ENCODE data around the gene OR1I1. TPM values are rescaled to one million over a fixed set of nuclear protein-coding genes. Genes with fewer than 3 reads are reported as not detected.
A peak's percentile ranks its signal among the peaks of the same experiment; 100 is the strongest.
"Not testable (repeated sequence)": the region's sequence is repeated elsewhere in the genome, so short reads cannot be mapped to it uniquely, and the experiment has no call there.

OR1I1 gene
- total RNA-seq, 1 donor from 2014 or later: not detected

DNA sequence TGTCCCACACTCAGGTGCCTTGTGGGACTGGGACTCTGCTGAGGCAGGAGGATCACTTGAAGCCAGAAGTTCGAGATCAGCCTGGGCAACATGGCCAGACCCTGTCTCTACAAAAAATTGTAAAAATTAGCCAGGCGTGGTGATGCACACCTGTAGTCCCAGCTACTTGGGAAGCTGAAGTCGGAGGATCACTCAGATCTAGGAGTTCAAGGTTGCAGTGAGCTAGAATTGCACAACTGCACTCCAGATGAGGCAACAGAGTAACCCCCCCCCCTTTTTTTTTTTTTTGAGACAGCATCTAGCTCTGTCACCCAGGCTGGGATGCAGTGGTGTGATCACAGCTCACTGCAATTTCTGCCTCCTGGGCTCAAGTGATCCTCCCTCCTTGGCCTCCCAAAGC lies 14.2 kb downstream of the OR1I1 start:
- Mint-ChIP-seq H3K27ac (ENCODE audit: unreplicated experiment) (no peak overlapping the region), H3K4me1 (ENCODE audit: unreplicated experiment) (peaks cover 5% of the 10 kb centered on the region), H3K27me3 (ENCODE audit: unreplicated experiment) (peaks cover 11% of the 10 kb centered on the region), H3K9me3 (ENCODE audit: unreplicated experiment) (no peaks in the 10 kb centered on the region), H3K36me3 (ENCODE audit: low read depth, unreplicated experiment) (no peaks in the 10 kb centered on the region), H3K4me3 (ENCODE audit: unreplicated experiment) (no peak overlapping the region)
- no peak for DNase-seq (ENCODE audit: low spot score)
- TF ChIP-seq, protein P1, sequence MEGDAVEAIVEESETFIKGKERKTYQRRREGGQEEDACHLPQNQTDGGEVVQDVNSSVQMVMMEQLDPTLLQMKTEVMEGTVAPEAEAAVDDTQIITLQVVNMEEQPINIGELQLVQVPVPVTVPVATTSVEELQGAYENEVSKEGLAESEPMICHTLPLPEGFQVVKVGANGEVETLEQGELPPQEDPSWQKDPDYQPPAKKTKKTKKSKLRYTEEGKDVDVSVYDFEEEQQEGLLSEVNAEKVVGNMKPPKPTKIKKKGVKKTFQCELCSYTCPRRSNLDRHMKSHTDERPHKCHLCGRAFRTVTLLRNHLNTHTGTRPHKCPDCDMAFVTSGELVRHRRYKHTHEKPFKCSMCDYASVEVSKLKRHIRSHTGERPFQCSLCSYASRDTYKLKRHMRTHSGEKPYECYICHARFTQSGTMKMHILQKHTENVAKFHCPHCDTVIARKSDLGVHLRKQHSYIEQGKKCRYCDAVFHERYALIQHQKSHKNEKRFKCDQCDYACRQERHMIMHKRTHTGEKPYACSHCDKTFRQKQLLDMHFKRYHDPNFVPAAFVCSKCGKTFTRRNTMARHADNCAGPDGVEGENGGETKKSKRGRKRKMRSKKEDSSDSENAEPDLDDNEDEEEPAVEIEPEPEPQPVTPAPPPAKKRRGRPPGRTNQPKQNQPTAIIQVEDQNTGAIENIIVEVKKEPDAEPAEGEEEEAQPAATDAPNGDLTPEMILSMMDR (IDR thresholded peaks at IDR 0.05; ENCODE audit: unreplicated experiment): no peak

DNA sequence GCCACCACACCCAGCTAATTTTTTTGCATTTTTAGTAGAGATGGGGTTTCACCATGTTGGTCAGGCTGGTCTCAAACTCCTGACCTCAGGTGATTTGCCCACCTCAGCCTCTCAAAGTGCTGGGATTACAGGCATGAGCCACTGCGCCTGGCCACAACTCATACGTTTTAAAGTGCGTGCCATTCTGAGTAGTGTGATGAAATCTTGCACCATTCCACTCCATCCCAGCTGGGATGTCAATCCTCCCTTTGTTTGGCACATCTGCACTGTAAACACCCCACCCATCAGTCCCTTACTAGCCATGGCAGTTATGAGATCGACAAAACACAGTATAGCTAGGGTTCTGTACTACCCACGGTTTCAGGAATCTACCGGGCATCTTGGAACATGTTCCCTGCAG lies 16.0 kb downstream of the OR1I1 start:
- DNase-seq (ENCODE audit: low spot score); H3K9me3 Mint-ChIP-seq (ENCODE audit: unreplicated experiment); H3K36me3 Mint-ChIP-seq (ENCODE audit: low read depth, unreplicated experiment); H3K27ac Mint-ChIP-seq (ENCODE audit: unreplicated experiment); H3K4me3 Mint-ChIP-seq (ENCODE audit: unreplicated experiment): not testable (repeated sequence)
- H3K4me1 Mint-ChIP-seq (ENCODE audit: unreplicated experiment): peaks cover 10% of the 10 kb centered on the region
- H3K27me3 Mint-ChIP-seq (ENCODE audit: unreplicated experiment): peaks cover 13% of the 10 kb centered on the region

DNA sequence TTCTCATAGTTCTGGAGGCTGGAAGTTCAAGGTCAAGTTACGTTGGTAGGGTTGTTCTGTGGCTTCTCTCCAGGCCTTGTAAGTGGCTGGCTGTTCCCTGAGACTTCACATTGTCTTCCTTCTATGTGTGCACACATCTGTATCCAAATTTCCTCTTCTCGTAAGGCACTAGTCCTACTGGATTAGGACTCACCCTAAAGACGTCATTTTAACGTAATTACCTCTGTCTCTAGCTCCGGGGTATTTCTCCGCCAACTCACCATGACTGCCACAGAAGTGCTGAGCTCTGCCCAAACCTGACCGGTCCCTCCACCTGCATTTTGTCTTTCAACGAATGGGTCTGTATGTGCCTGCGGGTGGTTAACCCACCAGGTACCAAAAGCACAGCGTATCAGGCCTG lies 16.4 kb downstream of the OR1I1 start:
- Mint-ChIP-seq H3K4me1 (ENCODE audit: unreplicated experiment) (peaks cover 10% of the 10 kb centered on the region), H3K27me3 (ENCODE audit: unreplicated experiment) (peaks cover 13% of the 10 kb centered on the region), H3K36me3 (ENCODE audit: low read depth, unreplicated experiment) (no peaks in the 10 kb centered on the region), H3K4me3 (ENCODE audit: unreplicated experiment) (peak overlapping the region; percentile 19), H3K27ac (ENCODE audit: unreplicated experiment) (no peak overlapping the region), H3K9me3 (ENCODE audit: unreplicated experiment) (peaks cover 1% of the 10 kb centered on the region)
- TF ChIP-seq, protein P1 (IDR thresholded peaks at IDR 0.05; ENCODE audit: unreplicated experiment): no peak
- DNase-seq (ENCODE audit: low spot score): no peak

DNA sequence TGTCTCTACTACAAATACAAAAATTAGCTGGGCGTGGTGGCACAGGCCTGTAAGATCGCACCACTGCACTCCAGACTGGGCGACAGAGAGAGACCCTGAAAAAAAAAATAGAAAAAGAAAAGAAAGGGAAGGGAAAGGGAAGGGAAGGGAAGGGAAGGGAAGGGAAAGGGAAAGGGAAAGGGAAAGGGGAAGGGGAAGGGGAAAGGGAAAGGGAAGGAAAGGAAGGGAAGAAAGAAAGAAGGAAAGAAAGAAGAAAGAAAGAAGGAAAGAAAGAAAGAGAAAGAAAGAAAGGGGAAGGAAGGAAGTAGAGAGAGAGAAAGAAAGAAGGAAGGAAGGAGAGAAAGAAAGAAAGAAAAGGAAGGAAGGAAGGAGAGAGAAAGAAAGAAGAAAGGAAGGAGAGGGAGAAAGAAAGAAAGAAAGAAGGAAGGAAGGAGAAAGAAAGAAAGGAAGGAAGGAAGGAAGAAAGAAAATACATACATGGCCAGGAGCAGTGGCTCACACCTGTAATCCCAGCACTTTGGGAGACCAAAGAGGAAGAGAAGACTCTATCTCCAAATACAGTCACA lies 17.1 kb downstream of the OR1I1 start:
- DNase-seq (ENCODE audit: low spot score): no peak
- Mint-ChIP-seq H3K36me3 (ENCODE audit: low read depth, unreplicated experiment) (no peaks in the 10 kb centered on the region), H3K9me3 (ENCODE audit: unreplicated experiment) (peaks cover 4% of the 10 kb centered on the region), H3K4me3 (ENCODE audit: unreplicated experiment) (no peak overlapping the region), H3K27ac (ENCODE audit: unreplicated experiment) (no peak overlapping the region), H3K4me1 (ENCODE audit: unreplicated experiment) (peaks cover 10% of the 10 kb centered on the region), H3K27me3 (ENCODE audit: unreplicated experiment) (peaks cover 15% of the 10 kb centered on the region)
- TF ChIP-seq, protein P1 (IDR thresholded peaks at IDR 0.05; ENCODE audit: unreplicated experiment): no peak

DNA sequence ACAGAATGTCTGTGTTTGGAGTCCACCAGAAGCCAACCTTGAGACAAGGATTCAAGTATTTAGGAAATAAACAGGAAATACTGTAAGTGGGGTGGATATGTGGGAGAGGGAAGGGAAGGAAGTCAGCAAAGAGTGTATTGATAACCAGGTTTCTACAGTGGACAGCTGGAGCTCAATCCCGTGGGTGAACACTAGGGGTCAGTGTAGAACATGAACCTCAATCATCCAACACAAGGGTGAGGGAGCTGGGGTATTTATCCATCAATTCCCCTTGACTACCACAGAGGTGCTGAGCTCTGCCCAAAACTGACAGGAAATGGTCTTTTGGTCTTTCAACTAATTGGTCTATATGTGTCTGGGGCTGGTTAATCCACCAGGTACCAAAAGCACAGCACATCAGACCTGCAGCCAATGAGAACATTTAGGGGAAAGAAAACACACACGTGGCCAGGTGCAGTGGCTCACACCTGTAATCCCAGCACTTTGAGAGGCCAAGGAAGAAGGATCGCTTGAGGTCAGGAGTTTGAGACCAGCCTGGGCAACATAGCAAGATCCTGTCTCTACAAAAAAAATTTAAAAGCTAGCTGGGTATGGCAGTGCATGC lies 19.6 kb downstream of the OR1I1 start:
- DNase-seq (ENCODE audit: low spot score): peak; percentile 59
- Mint-ChIP-seq H3K4me1 (ENCODE audit: unreplicated experiment) (peaks cover 10% of the 10 kb centered on the region), H3K4me3 (ENCODE audit: unreplicated experiment) (peak overlapping the region; percentile 5), H3K36me3 (ENCODE audit: low read depth, unreplicated experiment) (no peaks in the 10 kb centered on the region), H3K9me3 (ENCODE audit: unreplicated experiment) (peaks cover 4% of the 10 kb centered on the region), H3K27ac (ENCODE audit: unreplicated experiment) (peak overlapping the region; percentile 16), H3K27me3 (ENCODE audit: unreplicated experiment) (peaks cover 15% of the 10 kb centered on the region)
- TF ChIP-seq, protein P1 (IDR thresholded peaks at IDR 0.05; ENCODE audit: unreplicated experiment): peak; percentile 80
